Left lung (tissue), 10 donors: ENCODE data around the gene IKBKG. TPM values are rescaled to one million over a fixed set of nuclear protein-coding genes. Genes with fewer than 3 reads are reported as not detected.
"Not testable (repeated sequence)": the region's sequence is repeated elsewhere in the genome, so short reads cannot be mapped to it uniquely, and the experiment has no call there.

ENCODE experiments used
- ATAC-seq: fragments of 200-7000 bp; cut with Tn5 transposase; one replicate; pipeline ENCODE4 v1.9.1; 2020; ENCODE audit warnings: moderate library complexity
- DNase-seq, 4 donors: peaks; one replicate each; pipeline ENCODE4 v3.0.0-alpha.2; 2013 to 2020
- H3K27ac ChIP-seq, 2 donors: fragments of 200-600 bp; sonication (generic) in 1 of 2; one replicate each; pipeline versions ENCODE4 v1.5.0 to v1.8.0; 2020 to 2021
- H3K27me3 ChIP-seq, 2 donors: fragments of 200-600 bp; sonication (generic) in 1 of 2; one replicate each; pipeline versions ENCODE4 v1.5.0 to v1.8.0; 2020 to 2021
- H3K36me3 ChIP-seq, 2 donors: fragments of 200-600 bp; sonication (generic) in 1 of 2; one replicate each; pipeline versions ENCODE4 v1.5.0 to v1.8.0; 2020 to 2021
- H3K4me1 ChIP-seq, 2 donors: fragments of 200-600 bp; one replicate each; pipeline ENCODE4 v1.8.0; 2021
- H3K4me3 ChIP-seq, 2 donors: fragments of 200-600 bp; sonication (generic) in 1 of 2; one replicate each; pipeline versions ENCODE4 v1.5.0 to v1.8.0; 2020 to 2021; ENCODE audit warnings: mild to moderate bottlenecking in 1 of 2
- H3K9me3 ChIP-seq, 2 donors: fragments of 200-600 bp; sonication (generic) in 1 of 2; one replicate each; pipeline versions ENCODE4 v1.5.0 to v1.8.0; 2020 to 2021
- CTCF ChIP-seq, 2 donors: fragments of 200-600 bp; sonication (generic) in 1 of 2; IDR thresholded peaks; one replicate each; pipeline versions ENCODE4 v1.5.0 to v1.8.0; 2021; ENCODE audit warnings: antibody characterized with exemption in 2 of 2
- intact Hi-C, 2 donors: fragments of 100-400 bp; cut with DNase I; formaldehyde crosslinking; loops; one replicate each; pipeline versions ENCODE4 v1.11.2 to v1.14.2; 2022
- polyA plus RNA-seq, 6 donors: library from polyadenylated mRNA; unstranded; fragments of 120-200 nt; gene quantifications; one replicate each; pipeline ENCODE4 v1.2.1, GENCODE V29; 2013; ENCODE audit not compliant: insufficient read length in 6 of 6
- total RNA-seq, 2 donors: library from RNA; stranded (reverse); fragmentation: NEBNext Ultra II Directional; extraction: Animal tissue kit (Norgen Biotek cat#: 25700); gene quantifications; one replicate each; pipeline ENCODE4 v1.2.1, GENCODE V29; 2021
- donor health status: DM: no; HTN: yes; CAD: no.
- donor health status: DM: no; HTN: no; CAD: no.

Gene IKBKG
- total and polyA plus RNA-seq, 8 donors = 14.2 to 52.5 (median 17.4) TPM

- H3K9me3 ChIP-seq = no peaks in the 10 kb centered on the region
- DNase-seq (no peak), ATAC-seq (no peak)
- H3K27ac ChIP-seq = no peak overlapping the region
- H3K4me3 ChIP-seq = no peak overlapping the region
- no peak for TF ChIP-seq CTCF (IDR thresholded peaks at IDR 0.05)
- no peaks in the 10 kb centered on the region for H3K27me3 ChIP-seq
- intact Hi-C loops = no loop called here
- no peaks in the 10 kb centered on the region for H3K4me1 ChIP-seq
- H3K36me3 ChIP-seq = no peaks in the 10 kb centered on the region
Measured at GRCh38 chrX:154607370-154607769, 60.0 kb downstream of the IKBKG start.

DNA sequence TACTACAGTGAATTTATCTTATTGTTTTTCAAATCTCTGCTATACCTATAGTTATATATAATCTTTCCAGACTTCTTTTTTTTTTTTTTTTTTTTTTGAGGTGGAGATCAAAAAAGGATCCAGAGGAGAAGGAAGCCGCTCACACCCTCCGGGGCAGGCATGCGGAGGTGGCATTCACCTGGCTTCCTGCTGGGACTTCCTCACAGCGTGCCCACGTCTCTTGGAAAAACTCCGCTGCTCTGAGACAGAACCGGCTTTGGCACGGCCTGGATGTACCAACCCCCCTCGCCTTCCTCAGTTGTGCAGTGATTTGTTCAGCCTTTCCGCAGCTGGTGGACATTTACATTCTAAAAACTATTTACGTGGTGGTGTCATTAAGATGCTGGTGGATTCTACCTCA, 60.6 kb downstream of the IKBKG start:
- H3K4me3 ChIP-seq, H3K4me1 ChIP-seq, H3K9me3 ChIP-seq, ATAC-seq, H3K27me3 ChIP-seq, H3K36me3 ChIP-seq, DNase-seq, H3K27ac ChIP-seq, intact Hi-C loops: not testable (repeated sequence)

- H3K27me3 ChIP-seq, H3K9me3 ChIP-seq, H3K4me3 ChIP-seq, H3K36me3 ChIP-seq, intact Hi-C loops, H3K27ac ChIP-seq, ATAC-seq, H3K4me1 ChIP-seq, DNase-seq: not testable (repeated sequence)
Measured at GRCh38 chrX:154608823-154609222, 61.4 kb downstream of the IKBKG start.

DNA sequence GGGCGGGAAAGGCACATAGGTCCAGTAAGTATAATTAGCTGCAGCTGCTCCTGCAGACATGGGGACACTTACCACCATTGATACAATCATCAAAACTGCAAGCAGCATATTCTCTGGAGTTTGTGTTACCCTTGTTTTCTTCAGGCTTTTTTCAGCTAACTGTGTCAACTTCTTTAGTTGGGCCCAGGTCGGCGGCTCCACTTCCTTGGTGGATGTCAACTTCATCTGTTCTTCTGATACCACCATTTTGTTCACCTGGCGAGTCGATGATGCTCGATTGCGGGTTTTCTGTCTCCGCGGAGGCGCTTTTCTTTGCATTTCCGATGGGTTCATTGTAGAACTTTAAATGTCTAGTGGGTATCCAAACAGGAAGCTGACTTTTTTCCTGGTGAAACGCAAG, 63.7 kb downstream of the IKBKG start:
- H3K27ac ChIP-seq, H3K4me3 ChIP-seq, DNase-seq, intact Hi-C loops, ATAC-seq, H3K36me3 ChIP-seq, H3K9me3 ChIP-seq, H3K27me3 ChIP-seq, H3K4me1 ChIP-seq: not testable (repeated sequence)

DNA sequence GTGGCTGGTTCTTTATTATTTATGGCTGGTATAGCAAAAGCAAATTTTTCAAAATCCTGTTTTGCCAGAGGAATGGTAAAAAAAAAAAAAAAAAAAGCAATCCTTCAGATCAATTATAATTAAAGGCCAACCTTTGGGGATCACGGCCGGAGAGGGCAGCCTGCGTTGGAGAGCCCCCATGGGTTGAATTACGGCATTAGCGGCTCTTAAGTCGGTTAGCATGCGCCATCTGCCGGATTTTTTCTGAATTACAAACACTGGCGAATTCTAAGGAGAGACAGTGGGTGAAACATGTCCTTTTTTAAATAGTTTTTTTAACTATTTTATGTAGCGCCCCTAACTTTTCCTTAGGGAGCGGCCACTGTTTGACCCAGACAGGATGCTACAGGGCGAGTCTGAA, 66.2 kb downstream of the IKBKG start:
- H3K27ac ChIP-seq, H3K36me3 ChIP-seq, H3K27me3 ChIP-seq, H3K9me3 ChIP-seq, ATAC-seq, H3K4me1 ChIP-seq, DNase-seq, H3K4me3 ChIP-seq, intact Hi-C loops: not testable (repeated sequence)

Other genes starting within 250 kb of the IKBKG start
- gene FLNA, start 173.0 kb upstream of the IKBKG start, total RNA-seq = 1,000 to 10,000 TPM; 1,139 to 1,793 TPM
- 100 to 1,000 TPM; 434 to 671 (median 559) TPM for gene FLNA, start 173.0 kb upstream of the IKBKG start, polyA plus RNA-seq
- gene EMD, start 168.3 kb upstream of the IKBKG start, total RNA-seq = 10 to 100 TPM; 50.1 to 56.6 TPM
- gene EMD, start 168.3 kb upstream of the IKBKG start, polyA plus RNA-seq = 10 to 100 TPM; 55.4 to 77.1 (median 66.3) TPM
- gene RPL10, start 149.2 kb upstream of the IKBKG start, total RNA-seq = 1,000 to 10,000 TPM; 2,309 to 2,455 TPM
- gene RPL10, start 149.2 kb upstream of the IKBKG start, polyA plus RNA-seq = 1,000 to 10,000 TPM; 4,648 to 5,478 (median 4,971) TPM
- gene DNASE1L1, start 138.4 kb upstream of the IKBKG start, total RNA-seq = 10 to 100 TPM; 34.7 to 36.1 TPM
- gene DNASE1L1, start 138.4 kb upstream of the IKBKG start, polyA plus RNA-seq = 10 to 100 TPM in 4 of 6 donors, 1 to 10 TPM in 2; 8.8 to 11.3 (median 10.2) TPM
- 10 to 100 TPM; 34.7 to 45.5 TPM for gene TAFAZZIN, start 136.1 kb upstream of the IKBKG start, total RNA-seq
- 10 to 100 TPM; 33.9 to 44.8 (median 38.1) TPM for gene TAFAZZIN, start 136.1 kb upstream of the IKBKG start, polyA plus RNA-seq
- 100 to 1,000 TPM; 139 to 168 TPM for gene ATP6AP1, start 118.9 kb upstream of the IKBKG start, total RNA-seq
- gene ATP6AP1, start 118.9 kb upstream of the IKBKG start, polyA plus RNA-seq = 10 to 100 TPM; 89.4 to 99.8 (median 97.3) TPM
- 100 to 1,000 TPM; 107 to 108 TPM for gene GDI1, start 110.5 kb upstream of the IKBKG start, total RNA-seq
- gene GDI1, start 110.5 kb upstream of the IKBKG start, polyA plus RNA-seq = 100 to 1,000 TPM; 119 to 163 (median 137) TPM
- 10 to 100 TPM; 72.6 to 82.1 TPM for gene FAM50A, start 103.5 kb upstream of the IKBKG start, total RNA-seq
- gene FAM50A, start 103.5 kb upstream of the IKBKG start, polyA plus RNA-seq = 10 to 100 TPM; 43.1 to 58.3 (median 46.4) TPM
- gene PLXNA3, start 89.3 kb upstream of the IKBKG start, total RNA-seq = 10 to 100 TPM; 62.4 to 83.6 TPM
- 10 to 100 TPM; 48.7 to 77.9 (median 58.6) TPM for gene PLXNA3, start 89.3 kb upstream of the IKBKG start, polyA plus RNA-seq
- gene LAGE3, start 68.3 kb upstream of the IKBKG start, total RNA-seq = 10 to 100 TPM; 20.9 to 21.0 TPM
- 10 to 100 TPM; 14.9 to 24.2 (median 18.4) TPM for gene LAGE3, start 68.3 kb upstream of the IKBKG start, polyA plus RNA-seq
- 10 to 100 TPM; 33.4 to 37.9 TPM for gene UBL4A, start 61.0 kb upstream of the IKBKG start, total RNA-seq
- gene UBL4A, start 61.0 kb upstream of the IKBKG start, polyA plus RNA-seq = 10 to 100 TPM; 24.7 to 32.3 (median 27.2) TPM
- 10 to 100 TPM; 25.1 to 26.8 TPM for gene SLC10A3, start 57.0 kb upstream of the IKBKG start, total RNA-seq
- gene SLC10A3, start 57.0 kb upstream of the IKBKG start, polyA plus RNA-seq = 10 to 100 TPM; 13.3 to 22.7 (median 18.2) TPM
- 10 to 100 TPM; 35.3 to 43.6 TPM for gene FAM3A, start 31.4 kb upstream of the IKBKG start, total RNA-seq
- gene FAM3A, start 31.4 kb upstream of the IKBKG start, polyA plus RNA-seq = 10 to 100 TPM; 27.1 to 45.3 (median 34.1) TPM
- 100 to 1,000 TPM in 1 of 2 donors, 10 to 100 TPM in 1; 66.8 to 109 TPM for gene G6PD, start 774 bp upstream of the IKBKG start, total RNA-seq
- gene G6PD, start 774 bp upstream of the IKBKG start, polyA plus RNA-seq = 10 to 100 TPM; 34.8 to 46.4 (median 38.3) TPM
- not detected for gene CTAG1A, start 37.5 kb downstream of the IKBKG start, total RNA-seq
- gene CTAG1A, start 37.5 kb downstream of the IKBKG start, polyA plus RNA-seq = not detected
- gene CTAG1B, start 71.7 kb downstream of the IKBKG start, total RNA-seq = not detected
- not detected for gene CTAG1B, start 71.7 kb downstream of the IKBKG start, polyA plus RNA-seq
- gene CTAG2, start 106.0 kb downstream of the IKBKG start, total RNA-seq = not detected
- not detected for gene CTAG2, start 106.0 kb downstream of the IKBKG start, polyA plus RNA-seq
- gene GAB3, start 203.5 kb downstream of the IKBKG start, total RNA-seq = 10 to 100 TPM in 1 of 2 donors, 1 to 10 TPM in 1; 6.6 to 15.0 TPM
- gene GAB3, start 203.5 kb downstream of the IKBKG start, polyA plus RNA-seq = 1 to 10 TPM; 6.7 to 9.6 (median 7.8) TPM
- 10 to 100 TPM; 22.3 to 42.5 TPM for gene DKC1, start 215.2 kb downstream of the IKBKG start, total RNA-seq
- gene DKC1, start 215.2 kb downstream of the IKBKG start, polyA plus RNA-seq = 10 to 100 TPM; 56.7 to 70.6 (median 66.0) TPM